GM21367 (cell line): ENCODE results near the gene HOXB3.

ENCODE experiments used
- ATAC-seq: cut with Tn5 transposase; IDR thresholded peaks from one replicate; pipeline ENCODE4 v1.9.1; 2021; ENCODE audit not compliant: unreplicated experiment

Gene HOXB3

DNA sequence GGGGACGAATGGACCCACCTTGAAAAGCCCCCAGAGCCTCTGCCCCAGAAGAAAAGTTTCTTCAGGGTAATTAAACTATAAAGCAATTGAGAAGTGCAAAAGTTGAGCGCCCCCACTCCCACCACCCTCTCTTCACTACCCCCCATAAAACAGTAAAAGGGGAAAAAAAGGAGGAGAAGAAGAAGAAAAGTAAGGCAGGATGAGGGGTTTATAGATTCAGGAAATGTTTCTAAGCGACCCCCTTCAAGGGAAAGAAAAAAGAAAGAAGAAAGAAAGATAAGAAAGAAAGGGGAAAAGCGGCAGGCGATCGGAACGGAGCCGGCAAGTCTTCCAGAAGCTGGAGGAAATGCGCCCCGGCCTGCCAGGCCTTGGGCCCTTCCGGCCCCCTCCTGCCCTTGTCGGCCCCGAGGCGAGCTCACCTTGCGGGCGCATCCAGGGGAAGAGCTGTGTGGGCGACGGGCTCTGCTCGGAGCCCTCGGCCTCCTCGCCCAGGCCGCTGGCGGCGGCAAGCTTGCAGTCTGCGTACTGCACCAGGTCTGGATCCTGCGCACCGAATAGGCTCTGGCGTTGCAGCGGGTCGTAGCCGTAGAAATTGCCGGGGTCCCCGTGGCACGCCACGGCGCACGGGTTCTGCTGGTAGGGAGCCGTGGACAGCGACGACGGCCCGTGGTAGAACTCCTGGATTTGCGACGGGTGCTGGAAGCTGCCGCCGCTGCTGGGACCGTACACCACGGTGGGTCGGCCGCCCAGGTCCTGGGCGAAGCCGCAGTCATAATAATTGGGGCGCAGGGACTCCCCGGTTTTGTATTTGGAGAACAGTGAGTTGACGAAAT is 24.0 kb upstream of the HOXB3 start:
- no peak for ATAC-seq

- ATAC-seq = no peak
Observed at GRCh38 chr17:48612854-48613691, 23.0 kb upstream of the HOXB3 start.

DNA sequence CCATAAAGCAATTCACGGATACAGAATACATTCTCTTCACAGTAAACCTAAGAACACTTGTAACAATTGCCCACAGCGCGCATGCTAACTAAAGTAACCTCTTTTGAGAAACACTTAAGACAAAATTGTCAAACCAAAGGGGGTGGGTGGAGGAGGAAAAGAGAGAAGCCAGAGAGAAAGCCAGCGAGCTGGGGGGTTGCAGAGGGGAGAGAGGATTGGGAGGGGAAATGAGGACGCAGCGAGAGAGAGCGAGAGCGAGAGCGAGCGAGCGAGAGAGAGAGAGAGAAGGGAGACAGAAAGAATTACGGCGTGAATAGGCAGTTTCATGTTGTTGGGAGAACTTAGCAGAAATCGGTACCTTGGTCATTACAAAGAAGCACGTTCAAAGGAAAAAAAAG is 22.4 kb upstream of the HOXB3 start:
- ATAC-seq = no peak

GRCh38 chr17:48611681-48612455 is 21.8 kb upstream of the HOXB3 start:
- ATAC-seq = no peak

GRCh38 chr17:48611213-48611612 is 21.2 kb upstream of the HOXB3 start:
- ATAC-seq = no peak

- ATAC-seq = no peak
Observed at GRCh38 chr17:48610282-48611211, 20.5 kb upstream of the HOXB3 start, which contains the start of gene HOXB7. Gene HOXB7, minus strand, starts transcription at chr17:48611017. Its CDS starts 99 bp downstream, at chr17:48610918.

GRCh38 chr17:48609759-48610281 is 19.8 kb upstream of the HOXB3 start:
- no peak for ATAC-seq

- no peak for ATAC-seq
Observed at GRCh38 chr17:48609033-48609432, 19.0 kb upstream of the HOXB3 start.

- no peak for ATAC-seq
Observed at GRCh38 chr17:48608494-48608834, 18.4 kb upstream of the HOXB3 start.

GRCh38 chr17:48606892-48607614 is 17.0 kb upstream of the HOXB3 start:
- no peak for ATAC-seq

DNA sequence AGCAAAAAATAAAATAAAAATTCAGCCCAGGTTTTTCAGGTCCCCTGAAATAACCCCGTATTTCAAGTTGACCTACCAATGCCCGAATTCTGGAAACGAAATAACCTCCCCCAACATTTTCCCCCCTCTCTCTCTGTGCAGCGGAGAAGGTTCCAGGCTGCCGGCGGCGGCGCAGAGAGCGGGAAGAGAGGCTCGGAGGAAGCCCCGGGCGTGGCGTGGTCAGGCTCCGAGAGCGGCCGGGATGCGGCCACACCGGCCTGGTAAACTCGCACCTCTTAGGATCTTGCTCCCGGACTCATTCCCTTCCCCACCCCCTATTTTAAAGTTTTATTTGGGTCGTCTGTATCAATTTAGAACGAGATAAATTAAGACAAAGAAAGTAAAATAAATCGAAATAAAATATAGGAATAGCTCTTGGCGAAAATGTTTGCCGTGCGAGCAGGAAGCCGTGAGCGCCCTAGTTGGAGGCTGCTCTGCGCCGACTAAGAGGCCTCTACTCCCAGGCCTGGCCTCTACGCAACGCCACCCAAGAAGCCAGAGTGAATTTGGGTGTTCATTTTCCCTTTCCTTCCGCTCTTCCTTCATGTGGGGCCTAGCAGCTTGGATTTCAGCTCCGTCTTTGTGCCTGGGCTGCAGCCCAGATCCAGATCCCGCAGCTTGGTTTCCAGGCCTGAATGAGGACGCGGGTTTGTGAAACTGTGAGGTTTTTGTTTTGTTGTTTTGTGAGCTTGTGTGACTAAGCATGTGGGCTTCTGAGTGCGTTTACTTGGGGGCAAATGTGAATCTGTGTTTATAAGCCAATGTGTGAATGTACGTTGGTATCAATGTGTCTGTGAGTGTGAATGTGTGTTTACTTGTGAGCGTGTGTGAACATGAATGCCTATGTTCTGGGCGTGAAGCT is 16.2 kb upstream of the HOXB3 start:
- no peak for ATAC-seq

DNA sequence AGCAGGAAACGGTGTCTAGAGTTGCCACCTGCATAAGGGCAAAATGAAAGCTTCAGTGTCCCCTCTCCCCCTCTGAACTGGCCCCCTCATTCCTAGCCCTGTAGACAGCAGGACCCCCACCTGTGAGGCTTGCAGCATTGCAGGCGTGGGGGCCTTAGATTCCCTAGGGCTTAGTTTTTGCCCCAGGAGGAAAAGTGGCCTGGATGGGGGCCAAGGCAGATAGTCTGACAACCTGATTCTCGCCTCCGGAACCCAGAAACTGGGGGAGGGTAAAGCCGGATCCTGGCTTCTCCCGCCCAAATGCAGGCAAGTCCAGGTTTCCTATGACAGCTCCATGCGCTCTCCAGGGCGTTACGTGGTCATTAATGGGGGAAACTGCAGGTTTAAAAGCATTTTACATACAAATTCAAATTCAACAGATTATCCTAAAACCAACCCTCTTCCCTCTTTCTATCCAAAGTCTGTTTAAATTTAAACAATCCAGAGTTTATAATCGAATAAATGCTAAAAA is 15.4 kb upstream of the HOXB3 start:
- no peak for ATAC-seq

DNA sequence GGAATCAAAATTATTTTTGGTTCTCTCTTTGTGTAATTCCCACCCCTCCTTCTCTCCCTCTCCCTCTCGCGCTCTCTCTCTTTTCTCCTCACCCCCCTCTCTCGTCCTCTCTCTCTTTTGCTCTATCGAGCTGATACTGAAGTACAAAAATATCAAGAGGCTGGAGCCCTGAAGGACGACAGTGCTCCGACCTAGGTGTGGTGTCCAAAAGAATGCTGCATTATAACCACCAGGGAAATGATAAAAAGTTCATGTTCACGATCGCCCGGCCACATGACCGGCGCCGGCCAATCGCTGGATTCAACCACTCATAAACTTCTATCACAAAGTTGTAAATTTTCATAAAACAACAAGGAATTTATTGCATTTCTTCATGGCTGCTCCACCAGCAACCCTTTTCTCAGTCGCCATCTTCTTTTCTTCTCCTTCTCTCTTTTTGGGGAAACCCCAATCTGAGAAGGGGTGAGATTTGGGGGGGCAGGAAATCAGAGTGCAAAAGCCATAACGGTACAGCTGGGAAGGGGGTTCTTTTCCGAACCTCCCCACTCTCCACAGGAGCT is 14.8 kb upstream of the HOXB3 start, which contains the start of gene HOXB6:
TSS of gene HOXB6 (minus strand) at position 217 of the 560 bp plus-strand sequence. CDS start 6,836 bp downstream, outside the sequence.
- no peak for ATAC-seq

GRCh38 chr17:48603959-48604769 is 14.1 kb upstream of the HOXB3 start:
- no peak for ATAC-seq

DNA sequence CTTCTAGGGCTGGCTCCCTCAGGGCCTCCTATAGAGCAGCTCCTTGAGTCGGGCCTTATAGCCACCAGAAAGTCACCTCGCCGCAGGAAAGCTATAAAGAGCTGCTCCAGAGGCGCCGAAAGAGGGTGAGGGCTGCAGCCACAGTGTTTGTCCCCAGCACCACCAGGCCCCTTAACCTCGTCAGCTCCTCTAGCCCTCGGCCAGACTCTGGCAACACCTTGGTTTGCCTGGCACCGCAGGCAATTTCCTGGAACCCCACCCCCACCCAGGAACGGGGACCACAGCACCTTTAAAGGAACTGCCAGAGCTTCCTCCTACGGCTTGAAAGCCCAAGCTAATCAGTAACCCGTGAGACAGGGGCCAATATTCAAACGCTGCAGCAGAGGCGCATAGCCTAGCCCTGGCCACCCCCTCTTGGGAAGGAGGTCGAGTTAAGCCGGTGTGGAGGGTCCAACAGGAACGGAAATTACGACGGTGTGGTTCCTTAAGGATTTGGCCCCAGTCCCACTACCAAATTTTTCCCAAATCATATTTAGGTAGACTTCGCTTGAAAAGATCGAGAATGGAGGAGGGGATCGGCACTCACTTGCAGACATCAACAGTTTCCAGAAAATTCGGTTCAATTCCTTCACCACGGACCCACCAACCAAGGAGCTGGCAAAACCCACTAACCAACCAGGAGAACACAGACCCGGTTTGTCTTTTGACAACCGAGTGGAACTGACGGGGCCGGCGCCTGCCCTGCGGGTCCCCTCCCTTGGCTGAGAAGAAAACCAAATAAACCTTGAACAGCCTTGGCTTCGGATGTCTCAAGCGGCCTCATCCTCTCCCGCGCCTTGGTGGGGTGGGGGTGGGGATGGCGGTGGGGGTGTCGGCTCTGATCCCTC is 11.7 kb upstream of the HOXB3 start:
- no peak for ATAC-seq

DNA sequence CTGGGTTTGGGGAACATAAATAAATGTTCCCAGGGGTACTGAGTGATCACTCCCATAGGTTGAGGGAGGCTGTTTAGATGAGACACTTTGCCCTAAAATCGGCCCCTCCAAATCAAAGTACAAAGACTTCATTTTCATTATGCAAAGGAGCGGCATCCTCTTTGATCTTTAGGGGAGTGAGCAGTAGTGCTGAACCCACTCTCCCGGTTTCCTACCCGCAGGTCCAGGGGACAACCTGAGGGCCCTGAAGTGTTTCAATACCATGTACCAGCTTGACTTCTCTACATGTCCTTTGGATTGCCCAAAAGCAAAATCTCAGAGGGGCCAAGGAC is 11.1 kb upstream of the HOXB3 start:
- ATAC-seq = no peak
